K562 (cell line): ENCODE measurements around the gene OTOG. TPM values are rescaled to one million over a fixed set of nuclear protein-coding genes. Genes with fewer than 3 reads are reported as not detected.

Experiments used
- ATAC-seq: fragments of 200-7000 bp; cut with Tn5 transposase; 3 replicates; pipeline ENCODE4 v1.9.1; 2020; ENCODE audit warnings: moderate library complexity
- BruUV-seq: library from RNA; stranded (reverse); fragments of 400-500 nt; replicated peaks from 2 replicates; lab custom pipeline; 2021; lab: Mats Ljungman, UMichigan
- CTCF ChIA-PET: fragments of 300-600 bp; formaldehyde crosslinking; extraction: SDS; loops from one replicate; lab custom pipeline; 2021; ENCODE audit warnings: low intra/inter-chr PET ratio; lab: Yijun Ruan, JAX
- POLR2A ChIA-PET: fragments of 300-600, 350-650 bp; sonication (Branson Sonifier 250); formaldehyde crosslinking; extraction: SDS; loops from one replicate; lab custom pipeline; 2021; ENCODE audit warnings: antibody characterized with exemption, inconsistent platforms; lab: Yijun Ruan, JAX
- DNase-seq, 4 experiments: peaks; one replicate each; pipeline versions ENCODE4 v3.0.0 to v3.0.0-alpha.2; 2011 to 2018; ENCODE audit warnings: low spot score in 3 of 4, mixed read lengths in 3 of 4; ENCODE audit errors: extremely low read depth in 1 of 4
- FAIRE-seq: peaks from 2 replicates; lab custom pipeline; 2011; peaks lifted over from hg19 to GRCh38; lab: Jason Lieb, UNC
- H2AFZ ChIP-seq: 2 replicates; pipeline ENCODE4 v1.6.0; 2011; ENCODE audit warnings: low read depth, low read length, control low read depth, inconsistent platforms
- H3K27ac ChIP-seq: fragments of 200-600 bp; 3 replicates; pipeline ENCODE4 v1.8.0; 2011; ENCODE audit warnings: low read depth, mild to moderate bottlenecking, control low read depth, inconsistent platforms, low read length, moderate library complexity, mixed read lengths; ENCODE audit errors: extremely low read depth
- H3K27me3 ChIP-seq, 2 experiments: fragments of 300-600 bp in 1 of 2; 2 replicates in 1 of 2; 3 replicates in 1 of 2; pipeline versions ENCODE4 v1.6.0 to v1.8.0; 2011; ENCODE audit warnings: inconsistent platforms in 2 of 2, low read length in 2 of 2, mild to moderate bottlenecking in 1 of 2, mixed read lengths in 1 of 2, moderate library complexity in 1 of 2; ENCODE audit not compliant: control insufficient read depth in 2 of 2, insufficient read depth in 2 of 2
- H3K36me3 ChIP-seq: fragments of 300-600 bp; 3 replicates; pipeline ENCODE4 v1.8.0; 2011; ENCODE audit warnings: mild to moderate bottlenecking, low read length, inconsistent platforms; ENCODE audit not compliant: control insufficient read depth, insufficient read depth
- H3K4me1 ChIP-seq, 2 experiments: fragments of 200-600 bp in 1 of 2; replicated peaks in 1 of 2; 2 replicates in 1 of 2; 3 replicates in 1 of 2; pipeline versions ENCODE4 v1.5.1 to v1.8.0; 2011; ENCODE audit warnings: inconsistent platforms in 2 of 2, low read length in 2 of 2, mild to moderate bottlenecking in 1 of 2, mixed read lengths in 1 of 2, moderate library complexity in 1 of 2; ENCODE audit not compliant: control insufficient read depth in 2 of 2, insufficient read depth in 2 of 2
- H3K4me2 ChIP-seq: 2 replicates; pipeline ENCODE4 v1.6.1; 2011; ENCODE audit warnings: low read length, control low read depth, inconsistent platforms, mixed read lengths; ENCODE audit not compliant: insufficient read depth
- H3K4me3 ChIP-seq: fragments of 200-600 bp; sonication (generic), shearing (Covaris generic); 2 replicates; pipeline ENCODE4 v1.5.1; 2016; ENCODE audit warnings: control low read depth, inconsistent platforms
- H3K79me2 ChIP-seq: fragments of 200-600 bp; 3 replicates; pipeline ENCODE4 v1.8.0; 2011; ENCODE audit warnings: low read length, inconsistent platforms; ENCODE audit not compliant: control insufficient read depth, insufficient read depth
- H3K9ac ChIP-seq, 2 experiments: 2 replicates each; pipeline versions ENCODE4 v1.6.0 to v1.6.1; 2011; ENCODE audit warnings: low read depth in 2 of 2, low read length in 2 of 2, control low read depth in 1 of 2, inconsistent platforms in 1 of 2, mild to moderate bottlenecking in 1 of 2, mixed read lengths in 1 of 2; ENCODE audit not compliant: insufficient read depth in 1 of 2
- H3K9me1 ChIP-seq: one replicate; pipeline ENCODE4 v1.6.0; 2011; ENCODE audit warnings: inconsistent platforms, mild to moderate bottlenecking, low read length, moderate library complexity; ENCODE audit not compliant: control insufficient read depth, insufficient read depth
- H3K9me3 ChIP-seq: replicated peaks from 2 replicates; pipeline ENCODE4 v1.5.1; 2011; ENCODE audit warnings: low read depth, low read length, inconsistent platforms; ENCODE audit not compliant: control insufficient read depth, insufficient read depth
- H4K20me1 ChIP-seq: replicated peaks from 2 replicates; pipeline ENCODE4 v1.6.1; 2011; ENCODE audit warnings: low read length, inconsistent platforms, mixed read lengths; ENCODE audit not compliant: control insufficient read depth, insufficient read depth
- ASH1L ChIP-seq: fragments of 450-650 bp; IDR thresholded peaks from 2 replicates; pipeline ENCODE4 v1.6.1; 2018; ENCODE audit warnings: borderline replicate concordance, mild to moderate bottlenecking, low read depth; ENCODE audit not compliant: partially characterized antibody
- DLX4 ChIP-seq: fragments of 250-450 bp; sonication (Bioruptor Pico); IDR thresholded peaks from 2 replicates; pipeline ENCODE4 v1.6.1; 2021; ENCODE audit warnings: mild to moderate bottlenecking
- ELK1 ChIP-seq: sonication (generic); formaldehyde crosslinking; IDR thresholded peaks from 2 replicates; pipeline ENCODE4 v1.8.1; 2022; ENCODE audit warnings: missing genetic modification reagents
- ELK3 ChIP-seq: fragments of 450-650 bp; formaldehyde crosslinking; IDR thresholded peaks from 2 replicates; pipeline ENCODE4 v1.4.0; 2020; ENCODE audit warnings: mild to moderate bottlenecking
- GABPA ChIP-seq: fragments of 200-800 bp; sonication (Bioruptor generic); conservative IDR thresholded peaks from 2 replicates; pipeline ENCODE4 v1.6.1; 2016; ENCODE audit warnings: low read depth, missing genetic modification characterization, missing compliant biosample characterization
- MEF2D ChIP-seq: conservative IDR thresholded peaks from 2 replicates; pipeline ENCODE4 v1.6.1; 2016; ENCODE audit warnings: low read depth, missing genetic modification characterization, missing compliant biosample characterization
- NCOA2 ChIP-seq, 2 experiments: fragments of 450-650 bp; IDR thresholded peaks; 2 replicates each; pipeline ENCODE4 v1.6.1; 2018; ENCODE audit warnings: mild to moderate bottlenecking in 2 of 2, moderate library complexity in 1 of 2; ENCODE audit not compliant: partially characterized antibody in 2 of 2
- SMC3 ChIP-seq: conservative IDR thresholded peaks from 2 replicates; pipeline ENCODE4 v1.6.1; 2011; ENCODE audit warnings: low read depth, low read length, improper control_type of control experiment; ENCODE audit not compliant: insufficient read depth
- TSHZ1 ChIP-seq: fragments of 250-450 bp; sonication (Bioruptor Pico); IDR thresholded peaks from 2 replicates; pipeline ENCODE4 v1.4.0; 2020; ENCODE audit warnings: mild to moderate bottlenecking, moderate library complexity
- ZNF282 ChIP-seq: sonication (generic); formaldehyde crosslinking; IDR thresholded peaks from 2 replicates; pipeline ENCODE4 v1.8.1; 2023; ENCODE audit warnings: missing genetic modification reagents
- ZNF398 ChIP-seq: fragments of 250-450 bp; sonication (Bioruptor Pico); IDR thresholded peaks from 2 replicates; pipeline ENCODE4 v1.8.0; 2021; ENCODE audit warnings: moderate library complexity, mild to moderate bottlenecking, inconsistent platforms
- ZNF57 ChIP-seq: fragments of 450-650 bp; formaldehyde crosslinking; IDR thresholded peaks from 2 replicates; pipeline ENCODE4 v1.4.0; 2020; ENCODE audit warnings: mild to moderate bottlenecking, moderate library complexity
- ZNF79 ChIP-seq: fragments of 250-450 bp; sonication (Bioruptor Pico); IDR thresholded peaks from 2 replicates; pipeline ENCODE4 v1.4.0; 2020; ENCODE audit warnings: low read depth, mild to moderate bottlenecking, moderate library complexity
- WGBS: fragments of 100-300 bp; shearing (Covaris generic); methylation state at CpG from one replicate; pipeline ENCODE4 v1.1.6; 2016; ENCODE audit warnings: low coverage, mixed read lengths; ENCODE audit not compliant: insufficient coverage; ENCODE audit errors: missing lambda C conversion rate; 5-methylcytosine and 5-hydroxymethylcytosine counted together
- in situ Hi-C: fragments of 300-500 bp; cut with MboI; formaldehyde crosslinking; loops from 4 replicates; pipeline ENCODE4 v1.15.0; 2018; ENCODE audit warnings: inconsistent platforms, mixed read lengths
- intact Hi-C: fragments of 100-400 bp; cut with micrococcal nuclease; formaldehyde crosslinking; loops from 2 replicates; pipeline ENCODE4 v1.14.2; 2022
- polyA plus RNA-seq, 8 experiments: library from polyadenylated mRNA; depleted of rRNA in 4 of 8; stranded (reverse) in 5 of 8; unstranded in 3 of 8; fragments of >200 nt; fragmentation: Nextera tagmentation in 2 of 8; fragmentation: Illumina TruSeq in 1 of 8; extraction: Ambion mirVana in 2 of 8; extraction: Trizol in 1 of 8; gene quantifications; 2 replicates each; pipeline versions ENCODE4 v1.2.1 to v1.2.3, GENCODE V29; 2011 to 2014; ENCODE audit warnings: inconsistent platforms in 1 of 8, missing spikeins in 1 of 8
- total RNA-seq, 7 experiments: library from RNA; depleted of rRNA in 6 of 7; stranded (reverse); fragments of >200 nt in 6 of 7; fragmentation: Illumina TruSeq in 2 of 7; extraction: Trizol in 2 of 7; gene quantifications; 2 replicates each; pipeline versions ENCODE4 v1.2.1 to v1.2.3, GENCODE V29; 2011 to 2021; ENCODE audit warnings: low replicate concordance in 1 of 7

Gene OTOG
- total and polyA plus RNA-seq, 9 of the 15 experiments (the other 6 are each of a cell fraction or from before 2014, with no cell fraction given), result not detected

GRCh38 chr11:17532784-17533183, 14.3 kb upstream of the OTOG start:
- FAIRE-seq (no peak), ATAC-seq (no peak), DNase-seq (no peak)
- H3K9me1 ChIP-seq, result no peaks in the 10 kb centered on the region
- no peak overlapping the region for H3K4me2 ChIP-seq
- H3K4me1 ChIP-seq, result peaks cover 0 to 5% of the 10 kb centered on the region in 2 experiments; a peak in 3 of 5 replicates
- no peaks in the 10 kb centered on the region for H3K79me2 ChIP-seq
- H2AFZ ChIP-seq, result no peak overlapping the region
- no peaks in the 10 kb centered on the region for H3K9me3 ChIP-seq
- no peak overlapping the region for H3K9ac ChIP-seq
- CTCF ChIA-PET, result no interaction called here
- intact Hi-C loops, result no loop called here
- no peak overlapping the region for H3K4me3 ChIP-seq
- BruUV-seq, result no TSS peak
- peaks cover 5% of the 10 kb centered on the region; the same call in 1 of the 2 replicates for H4K20me1 ChIP-seq
- POLR2A ChIA-PET, result interaction anchor here (0.7 kb wide), 1 partner anchor 33 kb away, joined by 3 read pairs; no protein-coding TSS in a partner anchor
- in situ Hi-C loops, result no loop called here
- no peak overlapping the region for H3K27ac ChIP-seq
- H3K27me3 ChIP-seq, result peaks cover 23 to 58% of the 10 kb centered on the region in 2 experiments; a peak in 4 of 5 replicates
- H3K36me3 ChIP-seq, result no peaks in the 10 kb centered on the region
- WGBS, result 0% methylated on average over 2 of the region's 2 CpGs
- TF ChIP-seq ZNF79 (CRISPR knock-in tag), result no peak
- no peak for TF ChIP-seq ZNF398
- no peak for TF ChIP-seq SMC3
- TF ChIP-seq NCOA2 (IDR thresholded peaks at IDR 0.05; ENCODE audit: partially characterized antibody in 2 of 2), result no peak
- TF ChIP-seq ZNF57 (CRISPR knock-in tag), result no peak
- TF ChIP-seq ASH1L, result no peak
- no peak for TF ChIP-seq ZNF282 (CRISPR knock-in tag)
- no peak for TF ChIP-seq TSHZ1
- TF ChIP-seq DLX4 (CRISPR knock-in tag), result no peak
- no peak for TF ChIP-seq GABPA (tag)
- no peak for TF ChIP-seq MEF2D
- no peak for TF ChIP-seq ELK1 (CRISPR knock-in tag)
- no peak for TF ChIP-seq ELK3 (CRISPR knock-in tag)
